ENCODE measurements around the gene SMAD6. TPM values are rescaled to one million over a fixed set of nuclear protein-coding genes. Genes with fewer than 3 reads are reported as not detected.

Gene SMAD6
- total RNA-seq, 2 experiments from 2014 or later = 0.25 to 0.41 TPM

GRCh38 chr15:66673410-66674322, 28.4 kb upstream of the SMAD6 start:
- H3K4me3 Mint-ChIP-seq = no peak overlapping the region
- no peaks in the 10 kb centered on the region for H3K9me3 Mint-ChIP-seq
- H3K36me3 Mint-ChIP-seq (ENCODE audit: low read depth) = no peaks in the 10 kb centered on the region
- intact Hi-C loops (cut with micrococcal nuclease) = no loop called here
- peaks cover 21% of the 10 kb centered on the region for H3K4me1 Mint-ChIP-seq (ENCODE audit: low read depth)
- CTCF ChIA-PET = interaction anchor here (1.0 to 1.4 kb wide), 2 partner anchors 55 to 189 kb away, joined by 3 to 7 read pairs; no protein-coding TSS in a partner anchor
- POLR2A ChIA-PET = no interaction called here
- TF ChIP-seq CTCF (IDR thresholded peaks at IDR 0.05) = no peak
- H3K27ac Mint-ChIP-seq = no peak overlapping the region
- ATAC-seq (peak; percentile 87), DNase-seq (peak; percentile 76)
- H3K27me3 Mint-ChIP-seq = no peaks in the 10 kb centered on the region

GRCh38 chr15:66674756-66675155, 27.3 kb upstream of the SMAD6 start:
- Mint-ChIP-seq H3K9me3 (no peaks in the 10 kb centered on the region), H3K27me3 (no peaks in the 10 kb centered on the region), H3K4me3 (no peak overlapping the region), H3K27ac (no peak overlapping the region), H3K36me3 (ENCODE audit: low read depth) (no peaks in the 10 kb centered on the region), H3K4me1 (ENCODE audit: low read depth) (peaks cover 21% of the 10 kb centered on the region)
- DNase-seq = no peak
- TF ChIP-seq CTCF (IDR thresholded peaks at IDR 0.05) = no peak
- intact Hi-C loops (cut with micrococcal nuclease) = no loop called here
- CTCF ChIA-PET = no interaction called here
- POLR2A ChIA-PET = no interaction called here
- ATAC-seq = no peak

- no peak for DNase-seq
- peaks cover 21% of the 10 kb centered on the region for H3K4me1 Mint-ChIP-seq (ENCODE audit: low read depth)
- POLR2A ChIA-PET = no interaction called here
- intact Hi-C loops (cut with micrococcal nuclease) = no loop called here
- ATAC-seq = no peak
- no peak for TF ChIP-seq CTCF (IDR thresholded peaks at IDR 0.05)
- H3K9me3 Mint-ChIP-seq = no peaks in the 10 kb centered on the region
- no peaks in the 10 kb centered on the region for H3K27me3 Mint-ChIP-seq
- no peak overlapping the region for H3K27ac Mint-ChIP-seq
- H3K36me3 Mint-ChIP-seq (ENCODE audit: low read depth) = no peaks in the 10 kb centered on the region
- CTCF ChIA-PET = no interaction called here
- H3K4me3 Mint-ChIP-seq = no peak overlapping the region
Measured at GRCh38 chr15:66675446-66675845, 26.6 kb upstream of the SMAD6 start.

GRCh38 chr15:66677336-66677735, 24.7 kb upstream of the SMAD6 start:
- CTCF ChIA-PET = no interaction called here
- POLR2A ChIA-PET = interaction anchor here (0.6 kb wide), 1 partner anchor 206 kb away, joined by 5 read pairs; no protein-coding TSS in a partner anchor
- no peak overlapping the region for H3K27ac Mint-ChIP-seq

More at GRCh38 chr15:66677336-66677735, 24.7 kb upstream of the SMAD6 start:
- no peak for DNase-seq
- H3K36me3 Mint-ChIP-seq (ENCODE audit: low read depth) = no peaks in the 10 kb centered on the region
- TF ChIP-seq CTCF (IDR thresholded peaks at IDR 0.05) = no peak
- intact Hi-C loops (cut with micrococcal nuclease) = no loop called here
- H3K4me1 Mint-ChIP-seq (ENCODE audit: low read depth) = peaks cover 21% of the 10 kb centered on the region
- H3K27me3 Mint-ChIP-seq = no peaks in the 10 kb centered on the region
- no peaks in the 10 kb centered on the region for H3K9me3 Mint-ChIP-seq
- ATAC-seq = no peak
- no peak overlapping the region for H3K4me3 Mint-ChIP-seq

Measured in activated CD8-positive, alpha-beta T cell treated with anti-CD3 and anti-CD28 coated beads for 36 hours (primary cell).